HG03520 (cell line): ENCODE results near the gene GOLPH3.
"Not testable (repeated sequence)": the region's sequence is repeated elsewhere in the genome, so short reads cannot be mapped to it uniquely, and the experiment has no call there.

Experiments used
- ATAC-seq: cut with Tn5 transposase; IDR thresholded peaks from one replicate; pipeline ENCODE4 v1.9.1; 2021; ENCODE audit warnings: mild to moderate bottlenecking, moderate library complexity; ENCODE audit not compliant: unreplicated experiment

Gene GOLPH3

DNA sequence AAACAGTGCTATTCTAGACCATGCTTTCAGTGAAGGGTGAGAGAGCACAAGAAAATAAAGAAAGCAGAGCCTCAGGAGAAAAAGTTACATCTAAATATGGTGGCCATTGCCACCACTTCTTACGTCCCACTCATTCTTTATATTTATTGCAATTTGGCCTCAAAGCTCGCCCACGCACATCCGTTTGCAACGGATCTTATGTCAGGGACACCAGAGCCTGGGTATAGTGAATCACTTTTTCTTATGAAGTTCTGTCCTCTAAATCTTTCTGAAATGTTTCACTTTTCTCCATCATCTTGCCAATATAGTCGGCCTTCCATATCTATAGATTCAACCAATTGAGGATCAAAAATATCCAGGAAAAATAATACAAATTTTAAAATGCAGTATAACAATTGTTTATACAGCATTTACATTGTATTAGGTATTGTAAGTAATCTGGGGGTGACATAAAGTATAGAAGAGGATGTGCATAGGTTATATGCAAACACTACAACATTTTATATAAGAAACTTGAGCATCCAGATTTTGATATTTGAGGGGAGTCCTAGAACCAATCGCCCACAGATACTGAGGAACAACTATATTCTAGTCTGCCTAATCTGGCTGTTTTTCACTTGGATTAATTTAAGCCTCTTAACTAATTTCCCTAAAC lies 35.2 kb downstream of the GOLPH3 start:
- ATAC-seq: no peak

- ATAC-seq: no peak
Observed at GRCh38 chr5:32136342-32136741, 37.8 kb downstream of the GOLPH3 start.

DNA sequence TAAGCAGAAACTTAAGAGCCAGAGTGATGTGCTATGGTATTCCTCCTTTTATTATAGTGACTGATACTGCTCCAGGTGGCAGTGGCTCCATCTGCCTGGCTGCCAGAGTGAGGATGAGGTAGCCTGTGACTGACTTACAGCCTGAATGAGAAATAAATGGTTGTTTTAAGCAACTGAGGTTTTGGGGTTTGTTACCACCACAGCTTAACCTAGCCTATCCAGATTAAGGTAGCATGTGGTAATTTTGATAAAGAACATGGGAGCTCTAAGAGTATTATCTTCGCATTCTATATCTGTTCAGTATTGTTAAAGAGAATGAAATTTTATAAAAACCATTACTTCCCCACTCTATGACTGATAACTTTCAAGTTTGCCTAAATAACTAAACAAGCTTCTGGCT lies 39.0 kb downstream of the GOLPH3 start:
- no peak for ATAC-seq

- ATAC-seq: no peak
Observed at GRCh38 chr5:32132757-32133156, 41.4 kb downstream of the GOLPH3 start.

DNA sequence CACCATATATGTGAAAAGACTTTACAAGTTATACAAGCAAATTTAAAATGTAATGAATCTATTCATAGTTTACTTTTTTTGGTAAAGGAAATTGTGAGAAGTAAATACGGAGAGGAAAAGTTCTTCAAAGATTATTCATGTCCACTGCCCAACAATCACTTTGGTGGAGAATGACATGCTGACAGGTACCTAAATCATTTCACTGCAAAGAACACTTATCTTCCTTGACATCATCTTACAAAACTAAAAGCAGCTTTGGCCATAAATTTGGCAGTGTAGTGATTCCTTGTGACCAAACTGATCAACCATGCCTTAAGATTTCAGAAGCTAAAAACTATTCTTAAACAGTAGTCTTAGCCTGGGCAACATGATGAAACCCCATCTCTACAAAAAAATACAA lies 42.5 kb downstream of the GOLPH3 start:
- ATAC-seq: no peak

GRCh38 chr5:32130865-32131264 lies 43.3 kb downstream of the GOLPH3 start:
- no peak for ATAC-seq

- no peak for ATAC-seq
Observed at GRCh38 chr5:32129074-32129598, 45.0 kb downstream of the GOLPH3 start.

GRCh38 chr5:32127711-32128110 lies 46.4 kb downstream of the GOLPH3 start:
- no peak for ATAC-seq

DNA sequence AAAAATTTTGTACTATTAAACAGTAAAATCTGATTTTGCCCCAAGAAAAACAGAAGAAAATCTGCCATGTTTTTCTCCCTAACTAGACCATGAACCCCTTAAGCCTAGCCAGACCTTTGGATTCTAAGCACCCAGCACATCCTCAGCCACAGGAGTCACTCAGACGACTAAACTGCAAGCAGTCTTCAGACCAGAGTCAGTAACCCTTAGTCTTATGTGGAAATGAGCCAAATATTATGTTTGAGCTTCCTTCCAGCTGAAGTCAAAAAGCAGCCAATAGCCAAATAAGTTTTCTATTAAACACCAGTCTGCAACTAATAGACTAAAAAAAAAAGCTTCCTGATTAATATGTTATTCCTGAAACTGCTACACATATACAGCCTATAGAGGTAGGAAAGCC lies 47.4 kb downstream of the GOLPH3 start:
- ATAC-seq: no peak

- ATAC-seq: no peak
Observed at GRCh38 chr5:32123889-32124676, 50.0 kb downstream of the GOLPH3 start.

- no peak for ATAC-seq
Observed at GRCh38 chr5:32123058-32123805, 50.9 kb downstream of the GOLPH3 start.

DNA sequence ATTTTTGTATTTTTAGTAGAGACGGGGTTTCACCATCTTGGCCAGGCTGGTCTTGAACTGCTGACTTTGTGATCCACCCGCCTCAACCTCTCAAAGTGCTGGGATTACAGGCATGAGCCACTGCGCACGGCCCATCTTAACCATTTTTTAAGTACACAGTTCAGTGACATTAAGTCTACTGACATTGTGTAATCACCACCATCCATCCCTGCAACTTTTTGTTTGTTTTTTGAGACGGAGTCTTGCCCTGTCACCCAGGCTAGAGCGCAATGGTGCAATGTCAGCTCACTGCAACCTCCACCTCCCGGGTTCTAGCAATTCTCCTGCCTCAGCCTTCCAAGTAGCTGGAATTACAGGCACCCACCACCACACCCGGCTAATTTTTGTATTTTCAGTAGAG lies 55.2 kb downstream of the GOLPH3 start:
- not testable (repeated sequence) for ATAC-seq

- no peak for ATAC-seq
Observed at GRCh38 chr5:32116574-32117313, 57.4 kb downstream of the GOLPH3 start.

- no peak for ATAC-seq
Observed at GRCh38 chr5:32115985-32116384, 58.1 kb downstream of the GOLPH3 start.

DNA sequence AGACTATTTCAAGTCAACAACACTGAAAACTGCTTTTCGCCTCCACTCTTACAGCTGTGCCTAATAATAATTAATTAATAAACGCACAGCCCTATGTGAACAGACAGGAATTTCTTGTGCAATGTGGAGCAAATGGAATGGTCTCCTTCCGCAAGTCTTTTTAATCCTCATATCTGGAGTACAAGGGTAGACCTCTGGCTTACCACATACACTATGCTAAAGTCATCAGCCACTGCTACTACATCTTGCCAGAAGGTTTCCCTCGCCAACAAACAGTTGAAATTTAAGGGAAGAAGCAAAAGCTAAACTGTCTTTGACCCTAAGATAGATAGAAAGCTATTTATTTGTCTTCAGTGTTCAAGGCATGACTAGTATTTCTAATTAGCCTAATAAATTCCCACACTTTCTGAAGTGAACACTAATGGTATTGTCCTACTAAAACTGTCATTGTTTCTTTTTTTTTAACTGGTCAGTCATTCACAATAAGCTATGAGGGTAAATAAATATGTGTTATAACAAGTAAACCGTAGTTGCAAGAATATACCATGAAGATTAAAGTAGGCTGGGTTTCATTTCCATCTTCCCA lies 63.9 kb downstream of the GOLPH3 start:
- no peak for ATAC-seq

GRCh38 chr5:32109236-32109635 lies 64.9 kb downstream of the GOLPH3 start:
- ATAC-seq: no peak

GRCh38 chr5:32108167-32108566 lies 66.0 kb downstream of the GOLPH3 start:
- no peak for ATAC-seq

DNA sequence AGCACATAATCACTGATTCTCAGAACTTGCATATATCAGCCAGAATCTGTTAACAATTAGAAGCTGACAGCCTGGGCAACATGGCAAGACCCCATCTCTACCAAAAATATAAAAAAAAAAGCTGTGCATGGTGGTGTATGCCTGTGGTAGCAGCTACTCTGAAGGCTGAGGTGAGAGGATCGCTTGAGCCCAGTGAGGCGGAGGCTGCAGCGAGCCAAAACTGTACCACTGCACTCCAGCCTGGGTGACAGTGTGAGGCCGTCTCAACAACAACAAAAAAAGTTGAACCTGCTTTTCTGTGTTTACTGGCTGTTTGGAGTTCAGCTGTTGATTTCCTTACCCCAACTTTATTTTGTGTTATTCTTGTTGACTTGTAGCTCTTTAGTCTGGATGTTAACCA lies 66.8 kb downstream of the GOLPH3 start:
- no peak for ATAC-seq

GRCh38 chr5:32103521-32103920 lies 70.6 kb downstream of the GOLPH3 start:
- no peak for ATAC-seq

- no peak for ATAC-seq
Observed at GRCh38 chr5:32102254-32102986, 71.7 kb downstream of the GOLPH3 start.
